CD8-positive, alpha-beta memory T cell (primary cell): ENCODE measurements around the gene FADS2. TPM values are rescaled to one million over a fixed set of nuclear protein-coding genes. Genes with fewer than 3 reads are reported as not detected.

Source experiments
- CTCF ChIA-PET: fragments of 350-600 bp; sonication (Branson Sonifier 250); formaldehyde crosslinking; loops from one replicate; lab custom pipeline; 2021; ENCODE audit warnings: antibody characterized with exemption; lab: Charles Lee
- POLR2A ChIA-PET: fragments of 350-600 bp; sonication (Branson Sonifier 250); formaldehyde crosslinking; loops from one replicate; lab custom pipeline; 2021; ENCODE audit warnings: antibody characterized with exemption; lab: Charles Lee
- DNase-seq, 5 donors: peaks; one replicate each; pipeline versions ENCODE4 v3.0.0 to v3.0.0-alpha.2; 2020 to 2022; ENCODE audit warnings: mixed read lengths in 1 of 5
- H3K27ac ChIP-seq: one replicate; pipeline ENCODE4 v1.7.0; 2013; ENCODE audit warnings: low read depth, mild to moderate bottlenecking, low read length, moderate library complexity
- H3K27me3 ChIP-seq: 2 replicates; pipeline ENCODE4 v1.7.0; 2013; ENCODE audit warnings: low read length, mild to moderate bottlenecking; ENCODE audit not compliant: insufficient read depth, poor library complexity, severe bottlenecking
- H3K36me3 ChIP-seq: 2 replicates; pipeline ENCODE4 v1.7.0; 2013; ENCODE audit warnings: mild to moderate bottlenecking, low read length, moderate library complexity; ENCODE audit not compliant: insufficient read depth
- H3K4me1 ChIP-seq: 2 replicates; pipeline ENCODE4 v1.7.0; 2013; ENCODE audit warnings: mild to moderate bottlenecking, low read length, moderate library complexity; ENCODE audit not compliant: insufficient read depth
- H3K4me3 ChIP-seq: 2 replicates; pipeline ENCODE4 v1.7.0; 2013; ENCODE audit warnings: mild to moderate bottlenecking, low read length
- H3K9me3 ChIP-seq: 2 replicates; pipeline ENCODE4 v1.7.0; 2013; ENCODE audit warnings: mild to moderate bottlenecking, low read length
- H3K27ac Mint-ChIP-seq, 8 donors: one replicate each; pipeline ENCODE4 v1.8.0; 2020 to 2021; ENCODE audit warnings: mixed read lengths in 8 of 8, mild to moderate bottlenecking in 6 of 8, inconsistent platforms in 3 of 8, moderate library complexity in 3 of 8
- H3K27me3 Mint-ChIP-seq, 2 donors: one replicate each; pipeline ENCODE4 v1.8.0; 2020 to 2021; ENCODE audit warnings: mixed read lengths in 2 of 2, mild to moderate bottlenecking in 1 of 2, moderate library complexity in 1 of 2
- H3K36me3 Mint-ChIP-seq, 3 donors: one replicate each; pipeline ENCODE4 v1.8.0; 2020 to 2021; ENCODE audit warnings: mixed read lengths in 3 of 3, inconsistent platforms in 1 of 3, mild to moderate bottlenecking in 1 of 3
- H3K4me1 Mint-ChIP-seq, 3 donors: one replicate each; pipeline ENCODE4 v1.8.0; 2020 to 2021; ENCODE audit warnings: mixed read lengths in 3 of 3, inconsistent platforms in 1 of 3, mild to moderate bottlenecking in 1 of 3
- H3K4me3 Mint-ChIP-seq, 7 donors: one replicate each; pipeline ENCODE4 v1.8.0; 2020 to 2021; ENCODE audit warnings: mixed read lengths in 7 of 7, mild to moderate bottlenecking in 6 of 7, moderate library complexity in 4 of 7, inconsistent platforms in 2 of 7
- H3K9me3 Mint-ChIP-seq, 5 donors: one replicate each; pipeline ENCODE4 v1.8.0; 2020 to 2022; ENCODE audit warnings: mixed read lengths in 5 of 5, mild to moderate bottlenecking in 3 of 5, moderate library complexity in 2 of 5, inconsistent platforms in 1 of 5
- polyA plus RNA-seq: library from polyadenylated mRNA; unstranded; fragments of 300-500 nt; fragmentation: Illumina TruSeq; gene quantifications from one replicate; pipeline ENCODE4 v1.2.3, GENCODE V29; 2021
- total RNA-seq, 2 experiments: library from RNA; stranded (reverse); gene quantifications; one replicate each; pipeline ENCODE4 v1.2.3, GENCODE V29; 2021

FADS2 gene
- total and polyA plus RNA-seq, 3 experiments from 2014 or later, result 0.98 to 10.0 (median 7.2) TPM

DNA sequence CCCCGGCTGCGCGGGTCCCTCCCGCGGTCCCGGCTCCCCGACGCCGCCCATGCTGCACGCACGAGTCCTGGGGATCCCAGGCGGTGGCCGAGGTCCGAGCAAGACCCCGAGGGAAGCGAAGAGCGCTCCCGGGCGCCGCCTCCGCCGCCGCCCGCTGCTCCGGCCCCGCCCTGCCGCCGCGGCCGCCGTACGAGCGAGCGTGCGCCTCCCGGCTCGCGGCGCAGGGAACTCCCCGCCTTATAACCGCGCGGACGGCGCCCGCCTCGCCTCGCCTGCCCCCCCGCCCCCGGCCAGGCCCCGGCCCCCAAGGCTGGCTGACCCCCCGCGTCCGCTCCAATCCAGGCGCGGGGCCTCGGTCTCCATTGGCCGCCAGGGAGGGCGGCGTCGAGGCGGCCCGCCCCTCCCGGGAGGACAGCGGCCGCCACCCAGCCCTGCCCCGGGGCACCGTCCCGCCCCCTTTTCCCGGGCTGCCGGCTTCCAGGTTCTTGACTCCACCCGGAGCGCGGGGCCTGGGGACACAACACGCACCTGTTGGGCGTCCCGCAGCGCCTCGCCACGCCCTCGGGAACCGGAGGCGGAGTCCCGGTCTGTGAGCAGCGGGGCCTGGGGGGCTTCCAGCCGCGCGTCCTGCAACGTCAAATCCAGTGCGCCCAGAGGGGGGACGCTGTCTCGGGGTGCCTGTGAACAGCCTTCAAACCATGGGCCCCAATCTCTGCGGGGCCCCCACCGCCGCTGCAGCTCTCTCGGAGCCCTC, 63.4 kb downstream of the FADS2 start, which contains the start of gene FADS3:
FADS3 (minus strand) TSS at position 215 of the 754 bp plus-strand sequence; CDS start at position 51, 164 bp downstream.
- Histone ChIP-seq H3K4me3 (peak within 1 kb of the TSS; percentile 72), H3K36me3 (no peaks in the 10 kb centered on the region), H3K4me1 (peaks cover 12% of the 10 kb centered on the region), H3K27me3 (no peaks in the 10 kb centered on the region), H3K9me3 (no peaks in the 10 kb centered on the region), H3K27ac (peak within 1 kb of the TSS; percentile 61)
- Mint-ChIP-seq H3K36me3 (no peaks in the 10 kb centered on the region), H3K27me3 (no peaks in the 10 kb centered on the region), H3K9me3 (no peaks in the 10 kb centered on the region), H3K4me3 (peak within 1 kb of the TSS; percentile 78 to 91 (median 84)), H3K4me1 (peaks cover 4 to 11% (median 4%) of the 10 kb centered on the region in 3 donors), H3K27ac (peak within 1 kb of the TSS; percentile 50 to 90 (median 80))
- ChIA-PET POLR2A (interaction anchor here (1.5 kb wide), 1 partner anchor 77 kb away, joined by 3 read pairs; no protein-coding TSS in a partner anchor), CTCF (interaction anchor here (1.2 to 3.1 kb wide), 5 partner anchors 7 to 217 kb away, joined by 3 to 18 read pairs (median 5); no protein-coding TSS in a partner anchor)
- peak; percentile 67 to 78 (median 70) for DNase-seq

DNA sequence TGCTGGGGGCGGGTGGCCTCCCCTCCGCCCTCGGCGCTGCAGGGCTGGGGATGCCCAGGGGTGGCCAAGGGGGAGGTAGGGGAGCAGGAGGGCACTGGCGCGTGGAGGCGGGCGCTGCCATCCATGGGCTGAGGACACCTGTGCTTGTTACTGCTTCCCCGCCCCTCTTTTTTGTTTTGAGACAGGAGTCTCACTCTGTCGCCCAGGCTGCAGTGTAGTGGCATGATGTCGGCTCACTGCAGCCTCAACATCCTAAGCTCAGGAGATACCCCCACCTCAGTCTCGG, 63.9 kb downstream of the FADS2 start:
- no peaks in the 10 kb centered on the region for H3K27me3 Mint-ChIP-seq
- ChIA-PET POLR2A (interaction anchor here (1.5 kb wide), 1 partner anchor 76 kb away, joined by 3 read pairs; no protein-coding TSS in a partner anchor), CTCF (interaction anchor here (1.3 to 2.9 kb wide), 3 partner anchors 56 to 216 kb away, joined by 3 to 18 read pairs (median 3); no protein-coding TSS in a partner anchor)
- Histone ChIP-seq H3K36me3 (no peaks in the 10 kb centered on the region), H3K4me1 (peaks cover 12% of the 10 kb centered on the region), H3K9me3 (no peaks in the 10 kb centered on the region), H3K27me3 (no peaks in the 10 kb centered on the region), H3K27ac (no peak overlapping the region), H3K4me3 (peak overlapping the region; percentile 39)
- H3K4me3 Mint-ChIP-seq, result peak overlapping the region; percentile 73 to 91 (median 81)
- H3K36me3 Mint-ChIP-seq, result no peaks in the 10 kb centered on the region
- H3K4me1 Mint-ChIP-seq, result peaks cover 4 to 11% (median 4%) of the 10 kb centered on the region in 3 donors
- DNase-seq, result no peak
- peak overlapping the region in 5 of 8 donors; percentile 24 to 88 (median 76) for H3K27ac Mint-ChIP-seq
- H3K9me3 Mint-ChIP-seq, result no peaks in the 10 kb centered on the region

- Histone ChIP-seq H3K9me3 (no peaks in the 10 kb centered on the region), H3K27me3 (no peaks in the 10 kb centered on the region), H3K36me3 (no peaks in the 10 kb centered on the region), H3K27ac (no peak overlapping the region), H3K4me3 (no peak overlapping the region), H3K4me1 (peaks cover 12% of the 10 kb centered on the region)
- no peak for DNase-seq
- POLR2A ChIA-PET, result no interaction called here
- Mint-ChIP-seq H3K27ac (peak overlapping the region in 4 of 8 donors; percentile 10 to 79 (median 51)), H3K36me3 (no peaks in the 10 kb centered on the region), H3K4me1 (peaks cover 4 to 17% (median 5%) of the 10 kb centered on the region in 3 donors), H3K4me3 (peak overlapping the region in 2 of 7 donors; percentile 30 to 63), H3K27me3 (peaks cover 0 to 1% of the 10 kb centered on the region in 2 donors), H3K9me3 (no peaks in the 10 kb centered on the region)
- CTCF ChIA-PET, result interaction anchor here (1.0 to 2.9 kb wide), 2 partner anchors 97 to 188 kb away, joined by 3 to 18 read pairs; no protein-coding TSS in a partner anchor
Observed at GRCh38 chr11:61893981-61894380, 65.9 kb downstream of the FADS2 start.

- POLR2A ChIA-PET, result no interaction called here
- H3K9me3 Mint-ChIP-seq, result no peaks in the 10 kb centered on the region
- Histone ChIP-seq H3K4me3 (no peak overlapping the region), H3K36me3 (no peaks in the 10 kb centered on the region), H3K27me3 (no peaks in the 10 kb centered on the region), H3K27ac (no peak overlapping the region), H3K4me1 (peaks cover 7% of the 10 kb centered on the region), H3K9me3 (no peaks in the 10 kb centered on the region)
- CTCF ChIA-PET, result interaction anchor here (1.4 to 10.8 kb wide), 2 partner anchors 25 to 188 kb away, joined by 3 to 232 read pairs; no protein-coding TSS in a partner anchor
- no peaks in the 10 kb centered on the region for H3K36me3 Mint-ChIP-seq
- peaks cover 0 to 1% of the 10 kb centered on the region in 2 donors for H3K27me3 Mint-ChIP-seq
- H3K4me1 Mint-ChIP-seq, result peaks cover 9 to 22% (median 10%) of the 10 kb centered on the region in 3 donors
- no peak overlapping the region for H3K4me3 Mint-ChIP-seq
- DNase-seq, result no peak
- peak overlapping the region in 2 of 8 donors; percentile 3 to 17 for H3K27ac Mint-ChIP-seq
Observed at GRCh38 chr11:61895046-61895717, 67.1 kb downstream of the FADS2 start.

GRCh38 chr11:61895718-61896059, 67.6 kb downstream of the FADS2 start:
- H3K27ac ChIP-seq, result no peak overlapping the region

GRCh38 chr11:61896665-61897386, 68.7 kb downstream of the FADS2 start:
- Histone ChIP-seq H3K27ac (no peak overlapping the region), H3K27me3 (no peaks in the 10 kb centered on the region), H3K4me1 (no peaks in the 10 kb centered on the region), H3K9me3 (no peaks in the 10 kb centered on the region), H3K4me3 (no peak overlapping the region), H3K36me3 (no peaks in the 10 kb centered on the region)
- ChIA-PET CTCF (interaction anchor here (0.6 to 10.8 kb wide), 9 partner anchors 26 to 211 kb away, joined by 3 to 232 read pairs (median 5); no protein-coding TSS in a partner anchor), POLR2A (no interaction called here)
- no peak for DNase-seq
- peaks cover 0 to 1% of the 10 kb centered on the region in 2 donors for H3K27me3 Mint-ChIP-seq
- H3K4me3 Mint-ChIP-seq, result peak overlapping the region in 1 of 7 donors; percentile 55
- H3K27ac Mint-ChIP-seq, result peak overlapping the region in 3 of 8 donors; percentile 5 to 24 (median 19)
- peaks cover 5 to 17% (median 8%) of the 10 kb centered on the region in 3 donors for H3K4me1 Mint-ChIP-seq
- no peaks in the 10 kb centered on the region for H3K9me3 Mint-ChIP-seq
- H3K36me3 Mint-ChIP-seq, result no peaks in the 10 kb centered on the region

More at GRCh38 chr11:61895718-61896059, 67.6 kb downstream of the FADS2 start:
- Histone ChIP-seq H3K36me3 (no peaks in the 10 kb centered on the region), H3K9me3 (no peaks in the 10 kb centered on the region), H3K4me3 (no peak overlapping the region), H3K27me3 (no peaks in the 10 kb centered on the region), H3K4me1 (peaks cover 2% of the 10 kb centered on the region)
- Mint-ChIP-seq H3K27me3 (peaks cover 0 to 1% of the 10 kb centered on the region in 2 donors), H3K36me3 (no peaks in the 10 kb centered on the region), H3K9me3 (no peaks in the 10 kb centered on the region), H3K27ac (peak overlapping the region in 1 of 8 donors; percentile 3), H3K4me1 (peaks cover 9 to 20% (median 10%) of the 10 kb centered on the region in 3 donors), H3K4me3 (no peak overlapping the region)
- ChIA-PET CTCF (interaction anchor here (0.8 to 10.8 kb wide), 4 partner anchors 25 to 212 kb away, joined by 3 to 232 read pairs (median 47); no protein-coding TSS in a partner anchor), POLR2A (no interaction called here)
- DNase-seq, result no peak
